Measurements from ENCODE around the gene ITGA1.

GRCh38 chr5:52840277-52841050 is 52.7 kb downstream of the ITGA1 start:
- TF ChIP-seq CTCF (IDR thresholded peaks at IDR 0.05 in 4 of 5, conservative IDR thresholded peaks at IDR 0.05 in 1 of 5), result no peak
- TF ChIP-seq POLR2A (IDR thresholded peaks at IDR 0.05), result no peak
